SHP77 treated with DMSO at 0.1 percent for 48 hours (cell line): ENCODE measurements around the gene ECHS1.
A peak's percentile ranks its signal among the peaks of the same experiment; 100 is the strongest.
"Not testable (repeated sequence)": the region's sequence is repeated elsewhere in the genome, so short reads cannot be mapped to it uniquely, and the experiment has no call there.

Source experiments
- DNase-seq: peaks from one replicate; lab custom pipeline; 2025; lab: John Stamatoyannopoulos, UW

Gene ECHS1

DNA sequence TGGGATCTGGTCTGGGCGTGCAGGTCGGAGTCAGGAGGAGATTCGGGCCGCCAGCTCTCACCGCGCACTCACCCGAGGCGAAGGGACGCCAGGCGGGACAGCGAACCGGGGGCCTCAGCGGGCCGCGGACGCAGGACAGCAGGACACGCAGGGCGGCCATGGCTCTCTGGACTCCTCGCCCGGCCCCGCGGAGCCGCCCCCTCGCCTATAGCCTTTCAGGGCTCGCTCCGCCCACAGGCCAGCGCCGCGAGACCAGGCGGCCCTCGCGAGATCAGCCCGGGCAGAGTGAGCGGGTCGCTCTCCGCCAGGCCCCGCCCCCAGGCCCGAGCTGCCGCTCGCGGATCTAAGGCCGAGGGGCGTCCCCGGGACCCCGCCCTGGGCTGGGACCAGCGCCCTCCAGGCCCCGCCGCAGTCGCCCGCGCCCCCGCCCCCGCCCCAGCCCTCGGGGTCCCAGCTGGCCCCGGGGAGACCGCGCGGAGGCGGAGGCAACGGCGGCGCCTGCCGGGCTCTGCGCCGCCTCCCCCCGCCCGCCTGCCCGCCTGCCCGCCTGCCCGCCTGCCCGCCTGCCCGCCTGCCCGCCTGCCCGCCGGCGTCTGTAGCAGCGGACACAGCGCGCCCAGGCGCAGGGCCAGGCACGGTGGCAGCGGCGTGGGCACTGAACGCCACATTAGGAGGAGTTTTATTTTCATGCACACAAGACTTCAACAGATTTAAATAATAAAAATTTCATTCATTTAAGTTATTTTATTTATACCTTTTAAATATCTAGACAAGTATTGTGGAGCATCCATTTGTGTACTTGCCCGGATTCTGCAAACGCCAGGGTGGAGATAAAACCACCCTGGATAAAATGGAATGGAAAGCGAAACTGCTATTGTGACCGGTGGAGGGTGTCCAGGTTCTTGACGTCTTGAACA lies at the start of gene ECHS1:
ECHS1 (minus strand) TSS at position 181 of the 917 bp plus-strand sequence; CDS start at position 160, 21 bp downstream.
- peak; percentile 80 for DNase-seq

GRCh38 chr10:133422223-133422806 lies 49.2 kb upstream of the ECHS1 start:
- DNase-seq = no peak

GRCh38 chr10:133421336-133422222 lies 48.4 kb upstream of the ECHS1 start:
- no peak for DNase-seq

GRCh38 chr10:133420579-133420978 lies 47.4 kb upstream of the ECHS1 start:
- no peak for DNase-seq

DNA sequence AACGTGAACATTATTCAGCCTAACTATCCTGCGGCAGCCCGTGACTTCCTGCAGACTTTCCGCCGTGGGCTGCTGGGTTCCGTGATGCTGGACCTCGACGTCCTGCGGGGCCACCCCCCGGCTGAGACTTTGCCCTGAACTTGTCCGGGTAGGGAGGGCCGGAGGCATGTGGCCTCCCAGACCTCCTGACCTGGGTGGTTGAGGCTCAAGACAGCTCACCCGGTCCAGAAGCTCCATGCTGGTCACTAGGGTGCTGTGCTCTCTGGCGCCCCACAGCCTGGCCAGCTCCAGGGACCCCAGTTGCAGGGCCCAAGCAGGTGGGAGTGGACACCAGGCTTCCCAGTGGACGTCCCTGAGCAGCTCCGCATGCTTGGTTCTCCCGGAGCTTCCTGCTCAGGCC lies 46.9 kb upstream of the ECHS1 start:
- DNase-seq = no peak

DNA sequence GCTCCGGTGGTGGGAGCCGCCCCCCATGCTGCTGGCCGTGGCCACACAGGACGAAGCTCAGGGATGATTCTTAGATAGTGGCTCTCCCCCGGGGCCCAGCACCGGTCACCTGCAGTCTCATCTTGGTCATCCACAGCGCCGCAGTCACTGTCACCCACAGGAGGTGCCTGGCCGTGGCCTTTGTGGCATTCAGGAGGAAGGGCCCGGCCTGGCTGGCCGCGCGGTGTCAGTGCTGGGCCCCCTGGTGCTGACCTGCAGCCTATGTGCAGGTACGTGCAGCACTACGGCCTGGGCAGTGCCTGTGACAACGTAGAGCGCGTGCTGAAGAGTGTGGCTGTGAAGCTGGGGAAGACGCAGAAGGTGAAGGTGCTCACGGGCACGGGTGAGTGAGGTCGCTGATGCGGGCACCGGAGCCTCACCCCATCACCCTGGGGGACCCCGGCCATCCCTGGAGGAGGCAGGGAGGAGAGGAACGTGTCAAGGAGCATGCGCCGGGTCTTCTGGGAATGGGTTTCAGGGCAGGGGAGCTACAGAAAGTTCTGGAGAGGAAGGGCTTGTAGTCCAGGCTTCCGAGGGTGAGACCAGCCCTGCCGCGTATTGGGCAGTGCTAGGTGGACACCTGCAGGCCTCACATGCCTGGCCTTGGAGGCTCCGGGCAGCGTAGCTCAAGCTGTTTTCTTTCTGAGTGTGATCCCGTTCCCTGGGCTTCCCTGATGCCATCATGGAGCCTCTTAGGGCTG lies 46.2 kb upstream of the ECHS1 start:
- no peak for DNase-seq

GRCh38 chr10:133418289-133418993 lies 45.3 kb upstream of the ECHS1 start:
- no peak for DNase-seq

DNA sequence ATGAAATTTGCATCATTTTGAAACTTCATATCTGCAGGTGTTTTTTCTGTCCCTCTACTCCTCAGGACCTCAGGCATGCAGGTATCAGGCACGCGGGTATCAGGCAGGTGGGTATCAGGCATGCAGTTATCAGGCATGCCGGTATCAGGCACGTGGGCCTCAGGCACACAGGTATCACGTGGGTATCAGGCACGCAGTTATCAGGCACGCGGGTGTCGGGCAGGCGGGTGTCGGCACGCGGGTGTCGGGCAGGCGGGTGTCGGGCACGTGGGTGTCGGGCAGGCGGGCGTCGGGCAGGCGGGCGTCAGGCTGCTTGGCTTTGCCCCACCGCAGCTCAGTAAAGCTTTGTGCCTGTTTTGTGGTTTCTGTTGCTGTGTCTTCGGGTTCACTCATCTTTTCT lies 42.6 kb upstream of the ECHS1 start:
- DNase-seq = no peak

- not testable (repeated sequence) for DNase-seq
These were observed 41.2 kb upstream of the ECHS1 start for GRCh38 chr10:133414401-133414800.

DNA sequence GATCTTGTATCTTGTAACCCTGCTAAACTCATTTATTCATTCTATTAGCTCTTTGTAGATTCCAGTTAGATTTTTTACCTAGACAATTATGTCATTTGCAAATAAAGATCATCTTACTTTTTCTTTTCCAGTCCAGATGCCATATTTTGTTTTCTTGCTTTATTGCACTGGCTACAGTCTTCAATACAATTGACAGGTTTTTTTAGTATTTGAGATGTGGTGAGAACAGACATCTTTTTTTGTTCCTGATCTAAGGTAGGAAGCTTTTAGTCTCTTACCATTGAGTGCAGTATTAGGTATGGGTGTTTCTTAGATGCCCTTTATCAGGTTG lies 39.2 kb upstream of the ECHS1 start:
- no peak for DNase-seq

DNA sequence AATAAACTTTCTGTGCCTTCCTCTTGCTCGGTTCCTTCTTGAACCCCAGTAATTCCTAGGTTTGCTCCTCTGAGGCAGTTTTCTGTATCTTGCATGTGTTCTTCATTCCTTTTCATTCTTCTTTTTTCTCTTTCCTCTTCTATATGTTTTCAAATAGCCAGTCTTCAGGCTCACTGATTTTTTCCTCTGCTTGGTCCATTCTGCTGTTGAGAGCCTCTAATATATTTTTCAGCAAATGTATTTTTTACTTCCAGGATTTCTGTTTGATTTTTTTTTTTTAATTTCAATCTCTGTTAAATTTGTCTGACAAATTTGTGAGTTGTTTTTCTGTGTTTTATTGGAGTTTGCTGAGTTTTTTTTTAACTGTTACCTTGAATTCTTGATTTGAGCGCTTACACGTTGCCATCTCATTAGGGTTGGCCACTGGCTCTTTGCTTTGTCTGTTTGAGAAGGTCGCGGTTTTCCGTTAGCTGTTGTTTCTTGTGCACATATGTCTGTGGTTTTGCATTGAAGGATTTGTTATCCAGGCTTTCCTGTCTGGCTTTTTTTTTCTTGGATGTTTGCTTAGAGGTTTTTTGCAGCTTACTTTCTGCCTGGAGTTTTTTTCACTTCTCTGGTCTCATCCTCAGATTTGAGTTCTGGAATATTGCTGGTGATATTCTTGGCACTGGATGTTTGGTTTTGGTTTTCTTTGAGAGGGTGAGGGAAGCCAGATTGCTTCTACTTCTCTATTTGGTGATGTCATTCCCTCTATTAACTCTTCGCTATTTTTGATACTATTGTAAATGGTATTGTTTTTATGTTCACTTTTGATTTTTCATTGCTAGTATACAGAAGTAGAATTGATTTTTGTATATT lies 38.6 kb upstream of the ECHS1 start:
- no peak for DNase-seq

DNA sequence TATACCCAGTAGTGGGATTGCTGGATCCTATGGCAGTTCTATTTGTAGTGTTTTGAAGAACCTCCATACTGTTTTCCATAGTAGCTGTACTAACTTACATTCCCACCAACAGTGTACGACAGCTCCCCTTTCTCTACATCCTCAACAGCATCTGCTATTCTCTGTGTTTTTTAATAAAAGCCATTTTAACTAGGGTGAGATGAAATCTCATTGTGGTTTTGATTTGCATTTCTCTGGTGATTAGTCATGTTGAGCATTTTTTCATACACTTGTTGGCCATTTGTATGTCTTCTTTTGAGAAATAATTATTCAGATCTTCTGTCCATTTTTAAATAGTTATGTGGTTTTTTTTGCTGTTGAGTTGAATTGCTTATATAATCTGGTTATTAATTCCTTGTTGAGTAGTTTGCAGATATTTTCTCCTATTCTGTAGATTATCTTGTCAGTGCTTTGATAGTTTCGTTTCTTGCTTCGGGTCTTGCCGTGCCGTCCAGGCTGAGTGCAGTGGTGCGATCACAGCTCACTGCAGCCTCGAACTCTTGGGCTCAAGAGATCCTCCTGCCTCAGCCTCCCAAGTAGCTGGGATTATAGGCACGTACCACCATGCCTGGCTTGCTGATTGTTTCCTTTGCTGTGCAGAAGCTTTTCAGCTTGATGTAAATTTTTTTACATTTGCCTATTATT lies 32.8 kb upstream of the ECHS1 start:
- DNase-seq = no peak

DNA sequence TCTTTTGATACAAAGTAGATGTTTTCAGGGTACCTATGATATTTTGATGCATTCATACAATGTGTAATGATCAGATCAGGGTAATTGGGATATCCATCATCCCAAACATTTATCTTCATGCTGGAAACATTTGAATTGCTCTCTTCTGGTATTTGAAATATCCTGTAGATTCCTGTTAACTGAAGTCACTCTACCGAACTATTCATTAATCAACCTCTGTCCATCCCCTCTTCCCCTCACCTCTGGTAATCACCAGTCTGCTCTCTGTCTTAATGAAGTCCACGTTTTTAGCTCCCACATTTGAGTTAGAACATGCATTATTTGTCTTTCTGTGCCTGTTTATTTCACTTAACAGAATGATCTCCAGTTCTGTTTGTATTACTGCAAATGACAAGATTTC lies 32.1 kb upstream of the ECHS1 start:
- DNase-seq = no peak

- no peak for DNase-seq
These were observed 30.6 kb upstream of the ECHS1 start for GRCh38 chr10:133403784-133404183.

DNA sequence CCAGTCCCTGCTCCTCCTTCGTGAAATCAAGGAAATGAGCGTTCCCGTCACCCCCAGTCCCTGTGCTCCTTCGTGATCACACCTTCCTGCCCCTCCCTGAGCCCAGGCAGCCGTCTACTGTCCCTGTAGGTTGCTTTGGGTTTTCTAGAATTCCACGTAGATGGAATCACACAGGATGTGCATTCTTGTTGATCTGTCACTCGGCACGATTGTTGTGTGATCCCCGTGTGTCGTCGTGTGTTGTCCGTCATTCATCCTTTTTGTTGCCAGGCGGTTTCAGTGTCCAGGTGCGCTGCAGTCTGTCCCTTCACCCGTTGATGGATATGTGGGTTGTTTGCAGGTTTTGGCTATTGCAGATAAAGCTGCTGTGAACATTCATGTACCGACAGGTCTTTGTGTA lies 30.2 kb upstream of the ECHS1 start:
- no peak for DNase-seq

DNA sequence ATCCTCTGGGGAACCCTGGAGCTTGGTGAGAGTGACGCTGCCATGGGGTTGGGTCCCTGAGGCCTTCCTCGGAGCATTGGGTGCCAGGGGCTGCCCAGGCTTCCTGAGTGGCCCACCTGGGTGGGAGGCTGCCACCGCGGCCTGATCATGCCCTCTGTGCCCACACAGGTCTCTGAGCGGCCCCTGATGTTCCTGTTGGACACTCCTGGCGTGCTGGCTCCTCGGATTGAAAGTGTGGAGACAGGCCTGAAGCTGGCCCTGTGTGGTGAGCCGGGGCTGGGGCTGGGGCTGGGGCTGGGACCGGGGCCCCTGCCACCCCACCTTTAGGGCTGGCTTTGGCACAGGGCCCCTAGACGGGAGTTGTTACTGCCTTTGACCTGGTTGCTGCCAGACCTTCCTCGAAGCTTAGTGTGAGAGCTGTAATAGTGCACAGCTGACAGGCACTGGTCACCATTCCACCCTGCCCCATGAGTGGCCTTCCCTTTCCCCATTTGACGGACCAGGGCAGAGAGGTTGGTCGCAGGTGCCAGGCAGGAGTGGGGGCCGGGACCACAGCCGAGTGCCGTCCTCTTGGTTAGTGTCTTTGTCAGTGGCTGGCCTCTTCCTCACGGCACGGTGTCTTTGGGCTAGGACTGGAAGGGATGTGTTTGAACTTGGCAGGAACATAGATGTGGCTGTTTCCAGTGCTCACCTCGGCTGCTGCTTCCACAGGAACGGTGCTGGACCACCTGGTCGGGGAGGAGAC lies 29.0 kb upstream of the ECHS1 start:
- DNase-seq = no peak

DNA sequence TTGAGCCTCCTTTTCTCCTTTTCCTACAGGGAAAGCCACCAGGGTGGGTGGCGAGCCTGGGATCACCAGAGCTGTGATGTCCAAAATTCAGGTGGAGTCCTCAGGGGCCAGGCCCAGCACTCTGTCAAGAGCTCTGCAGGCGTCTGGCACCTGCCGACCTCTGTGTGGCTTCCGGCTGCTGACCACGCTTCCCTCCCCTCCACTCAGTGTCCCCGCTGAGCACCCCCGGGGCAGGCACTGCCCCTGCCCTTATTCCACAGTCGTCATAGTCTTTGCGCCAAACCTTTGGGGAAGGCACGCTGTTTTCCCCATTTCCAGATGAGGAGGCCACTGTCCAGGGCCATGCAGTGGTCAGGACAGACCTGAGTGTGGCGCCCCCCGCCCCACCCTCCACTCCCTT lies 28.3 kb upstream of the ECHS1 start:
- no peak for DNase-seq

DNA sequence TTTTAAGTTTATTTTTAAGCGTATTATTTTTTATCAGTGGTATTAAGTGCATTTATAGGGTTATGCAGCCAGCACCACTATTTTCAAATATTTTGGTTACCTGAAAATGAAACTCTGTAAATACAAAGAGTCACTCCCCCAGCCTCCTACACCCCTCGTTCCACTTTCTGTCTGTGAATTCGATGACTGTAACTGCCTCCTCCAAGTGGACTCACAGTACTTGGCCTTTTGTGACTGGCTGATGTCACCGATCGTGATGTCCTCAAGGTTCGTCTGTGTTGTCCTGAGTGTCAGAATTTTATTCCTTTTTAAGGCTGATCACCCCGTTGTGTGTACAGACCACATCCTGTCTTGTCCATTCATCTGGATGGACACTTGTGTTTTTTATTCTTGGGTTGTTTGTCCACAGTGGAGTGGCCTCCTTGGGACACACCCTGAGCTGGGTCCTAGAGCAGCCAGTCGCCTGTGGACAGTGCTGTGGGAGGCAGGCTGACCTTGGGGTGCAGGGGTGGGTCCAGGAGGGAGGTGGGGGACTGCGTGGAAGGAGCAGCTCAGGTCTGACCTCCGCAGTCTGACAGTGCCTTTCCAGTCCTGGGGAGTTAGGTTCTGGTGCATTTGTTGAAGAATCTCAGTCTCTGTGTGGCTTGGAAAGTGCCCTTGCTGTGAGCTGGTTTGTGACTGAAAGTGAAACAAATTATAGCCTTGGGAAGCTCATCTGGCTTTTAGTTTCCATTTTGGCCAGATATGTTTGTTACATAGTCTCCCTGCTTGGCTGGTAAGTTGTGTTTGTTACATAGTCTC lies 27.7 kb upstream of the ECHS1 start:
- DNase-seq = no peak
